HFFc6 (cell line): ENCODE results near the gene NLRP5. TPM values are rescaled to one million over a fixed set of nuclear protein-coding genes. Genes with fewer than 3 reads are reported as not detected.
A peak's percentile ranks its signal among the peaks of the same experiment; 100 is the strongest.

ENCODE experiments used
- DNase-seq: peaks from one replicate; pipeline ENCODE4 v3.0.0-alpha.2; 2018
- H3K27ac Mint-ChIP-seq: 2 replicates; pipeline ENCODE4 v1.8.0; 2020; ENCODE audit warnings: mild to moderate bottlenecking, mixed read lengths
- H3K27me3 Mint-ChIP-seq: 2 replicates; pipeline ENCODE4 v1.8.0; 2021; ENCODE audit warnings: mild to moderate bottlenecking, moderate library complexity, mixed read lengths; ENCODE audit not compliant: insufficient read depth
- H3K36me3 Mint-ChIP-seq: 2 replicates; pipeline ENCODE4 v1.8.0; 2021; ENCODE audit warnings: low read depth, mixed read lengths
- H3K4me1 Mint-ChIP-seq: 2 replicates; pipeline ENCODE4 v1.8.0; 2020; ENCODE audit warnings: low read depth, mixed read lengths
- H3K4me3 Mint-ChIP-seq: 2 replicates; pipeline ENCODE4 v1.8.0; 2020; ENCODE audit warnings: mild to moderate bottlenecking, moderate library complexity, mixed read lengths
- H3K9me3 Mint-ChIP-seq: 2 replicates; pipeline ENCODE4 v1.8.0; 2020; ENCODE audit warnings: mild to moderate bottlenecking, mixed read lengths
- total RNA-seq, 6 experiments: library from RNA; stranded (reverse); fragmentation: NEBNext Ultra II Directional; extraction: Animal tissue kit (Norgen Biotek cat#: 25700); gene quantifications; 2 replicates in 1 of 6; 3 replicates in 5 of 6; pipeline ENCODE4 v1.2.3, GENCODE V29; 2021
- TF ChIP-seq, protein P1 (sequence below): fragments of 200-600 bp; sonication (generic); IDR thresholded peaks from 2 replicates; pipeline ENCODE4 v1.5.0; 2021; ENCODE audit warnings: antibody characterized with exemption, mild to moderate bottlenecking

Gene NLRP5
- total RNA-seq, 6 experiments from 2014 or later, result not detected

DNA sequence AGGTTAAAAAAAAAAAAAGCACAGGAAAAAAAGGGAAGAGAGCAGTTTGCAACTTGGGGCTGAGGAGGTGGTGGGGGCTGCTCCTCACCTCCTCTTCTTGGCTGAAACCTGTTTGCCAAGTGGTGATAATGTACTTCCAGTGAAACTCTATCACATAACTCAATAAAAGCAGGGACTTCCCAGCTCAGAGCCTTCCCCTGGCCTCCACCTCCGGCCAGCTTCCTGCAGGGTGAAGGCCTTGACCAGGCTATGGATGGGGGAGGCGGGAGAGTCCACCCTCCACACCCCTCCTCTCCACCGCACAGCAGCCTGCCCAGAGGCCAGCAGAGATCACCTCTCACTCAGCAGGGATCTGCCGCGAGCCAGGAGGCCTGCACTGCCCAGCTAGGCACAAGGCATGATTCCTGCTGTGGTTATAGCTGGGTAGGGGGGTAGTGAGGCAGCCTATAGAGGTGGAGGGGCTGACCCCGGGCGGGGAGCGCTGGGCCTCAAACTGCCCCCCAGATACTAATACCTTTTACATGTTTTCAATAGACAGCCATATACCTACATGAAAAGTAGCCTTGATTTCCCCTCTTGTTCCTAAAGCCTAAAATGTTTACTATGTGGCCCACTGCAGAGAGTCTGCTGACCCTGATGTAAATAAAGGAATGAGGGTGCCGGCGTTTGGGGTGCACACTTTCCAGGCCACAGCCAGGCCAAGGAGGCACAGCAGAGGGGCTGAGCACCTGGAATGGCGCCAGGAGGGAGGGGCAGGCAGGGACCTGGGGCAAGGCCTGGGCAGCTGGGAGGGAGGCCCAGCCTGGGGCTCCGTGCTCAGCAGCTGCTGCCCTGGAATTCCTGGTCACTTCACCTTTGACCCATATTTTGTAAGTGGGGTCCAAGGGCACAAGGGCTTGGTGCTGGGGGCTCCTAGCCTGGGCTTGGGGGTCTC is 124.2 kb downstream of the NLRP5 start:
- H3K9me3 Mint-ChIP-seq, result no peaks in the 10 kb centered on the region
- H3K4me1 Mint-ChIP-seq, result peaks cover 14% of the 10 kb centered on the region
- DNase-seq, result no peak
- peaks cover 3% of the 10 kb centered on the region; the same call in 1 of the 2 replicates for H3K36me3 Mint-ChIP-seq
- no peak overlapping the region for H3K4me3 Mint-ChIP-seq
- H3K27me3 Mint-ChIP-seq, result peaks cover 6% of the 10 kb centered on the region
- peak overlapping the region; percentile 53; the same call in 1 of the 2 replicates for H3K27ac Mint-ChIP-seq
- TF ChIP-seq, protein P1, sequence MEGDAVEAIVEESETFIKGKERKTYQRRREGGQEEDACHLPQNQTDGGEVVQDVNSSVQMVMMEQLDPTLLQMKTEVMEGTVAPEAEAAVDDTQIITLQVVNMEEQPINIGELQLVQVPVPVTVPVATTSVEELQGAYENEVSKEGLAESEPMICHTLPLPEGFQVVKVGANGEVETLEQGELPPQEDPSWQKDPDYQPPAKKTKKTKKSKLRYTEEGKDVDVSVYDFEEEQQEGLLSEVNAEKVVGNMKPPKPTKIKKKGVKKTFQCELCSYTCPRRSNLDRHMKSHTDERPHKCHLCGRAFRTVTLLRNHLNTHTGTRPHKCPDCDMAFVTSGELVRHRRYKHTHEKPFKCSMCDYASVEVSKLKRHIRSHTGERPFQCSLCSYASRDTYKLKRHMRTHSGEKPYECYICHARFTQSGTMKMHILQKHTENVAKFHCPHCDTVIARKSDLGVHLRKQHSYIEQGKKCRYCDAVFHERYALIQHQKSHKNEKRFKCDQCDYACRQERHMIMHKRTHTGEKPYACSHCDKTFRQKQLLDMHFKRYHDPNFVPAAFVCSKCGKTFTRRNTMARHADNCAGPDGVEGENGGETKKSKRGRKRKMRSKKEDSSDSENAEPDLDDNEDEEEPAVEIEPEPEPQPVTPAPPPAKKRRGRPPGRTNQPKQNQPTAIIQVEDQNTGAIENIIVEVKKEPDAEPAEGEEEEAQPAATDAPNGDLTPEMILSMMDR, result no peak

Other genes starting within 250 kb of the NLRP5 start
- gene NLRP9, start 248.4 kb upstream of the NLRP5 start, total RNA-seq, result not detected
- gene RFPL4A, start 227.7 kb upstream of the NLRP5 start, total RNA-seq, result not detected
- under 1 TPM in 1 of 6 experiments, not detected in 5; 0.23 TPM for gene RFPL4AL1, start 217.7 kb upstream of the NLRP5 start, total RNA-seq
- gene NLRP11, start 154.8 kb upstream of the NLRP5 start, total RNA-seq, result under 1 TPM in 3 of 6 experiments, not detected in 3; 0.05 to 0.11 (median 0.05) TPM
- not detected for gene NLRP4, start 150.2 kb upstream of the NLRP5 start, total RNA-seq
- not detected for gene NLRP13, start 54.4 kb upstream of the NLRP5 start, total RNA-seq
- gene NLRP8, start 38.9 kb upstream of the NLRP5 start, total RNA-seq, result not detected
- gene ZNF787, start 134.5 kb downstream of the NLRP5 start, total RNA-seq, result 10 to 100 TPM; 28.5 to 31.5 (median 29.5) TPM
- gene ZNF444, start 154.5 kb downstream of the NLRP5 start, total RNA-seq, result 10 to 100 TPM; 20.6 to 28.4 (median 22.5) TPM
- not detected for gene GALP, start 189.2 kb downstream of the NLRP5 start, total RNA-seq
- gene ZSCAN5B, start 211.0 kb downstream of the NLRP5 start, total RNA-seq, result under 1 TPM in 1 of 6 experiments, not detected in 5; 0.12 TPM
- not detected for gene ZSCAN5C, start 215.5 kb downstream of the NLRP5 start, total RNA-seq